SK-N-MC (cell line): ENCODE measurements around the gene CFAP68.
A peak's percentile ranks its signal among the peaks of the same experiment; 100 is the strongest.
"Not testable (repeated sequence)": the region's sequence is repeated elsewhere in the genome, so short reads cannot be mapped to it uniquely, and the experiment has no call there.

Experiments used
- DNase-seq: peaks from one replicate; pipeline ENCODE4 v3.0.0-alpha.2; 2011; ENCODE audit warnings: low read depth, low spot score
- H3K27ac ChIP-seq: fragments of 200-600 bp; sonication (generic); 2 replicates; pipeline ENCODE4 v1.5.1; 2016; ENCODE audit warnings: mixed run types
- H3K36me3 ChIP-seq: fragments of 200-600 bp; sonication (generic); 2 replicates; pipeline ENCODE4 v1.6.1; 2017; ENCODE audit warnings: antibody characterized with exemption, low read length, mixed read lengths; ENCODE audit not compliant: insufficient read depth
- H3K4me3 ChIP-seq: fragments of 200-600 bp; sonication (generic); 2 replicates; pipeline ENCODE4 v1.5.1; 2016
- H3K9ac ChIP-seq: fragments of 200-600 bp; sonication (generic); 2 replicates; pipeline ENCODE4 v1.8.0; 2017; ENCODE audit warnings: mixed run types, mixed read lengths; ENCODE audit not compliant: insufficient read length
- H3K9me3 ChIP-seq: fragments of 200-600 bp; sonication (generic); 2 replicates; pipeline ENCODE4 v1.6.1; 2017; ENCODE audit warnings: low read depth, mild to moderate bottlenecking, antibody characterized with exemption, low read length, moderate library complexity, mixed read lengths
- EZH2 ChIP-seq: fragments of 200-600 bp; sonication (generic); IDR thresholded peaks from one replicate; pipeline ENCODE4 v1.6.1; 2017; ENCODE audit warnings: antibody characterized with exemption
- FOXP2 ChIP-seq: optimal IDR thresholded peaks from 2 replicates; pipeline ENCODE3; 2011; ENCODE audit warnings: mild to moderate bottlenecking, moderate library complexity; ENCODE audit not compliant: insufficient read depth; ENCODE audit errors: extremely low read length, control extremely low read depth
- POLR2AphosphoS5 ChIP-seq: IDR thresholded peaks from 2 replicates; pipeline ENCODE4 v1.6.1; 2012; ENCODE audit warnings: mild to moderate bottlenecking, low read depth, low read length, borderline replicate concordance

CFAP68 gene

GRCh38 chr11:111878385-111878848 lies 924 bp upstream of the CFAP68 start:
- no peak for DNase-seq
- Histone ChIP-seq H3K9ac (peak overlapping the region; percentile 86), H3K36me3 (peaks cover 18% of the 10 kb centered on the region; the same call in 1 of the 2 replicates), H3K4me3 (peak overlapping the region; percentile 94), H3K27ac (peak overlapping the region; percentile 96), H3K9me3 (no peaks in the 10 kb centered on the region)
- TF ChIP-seq EZH2 (no peak), FOXP2 (no peak), POLR2AphosphoS5 (no peak)

- TF ChIP-seq POLR2AphosphoS5 (no peak), FOXP2 (no peak), EZH2 (no peak)
- Histone ChIP-seq H3K27ac (peak overlapping the region; percentile 96), H3K4me3 (peak overlapping the region; percentile 94), H3K9ac (peak overlapping the region; percentile 86), H3K9me3 (no peaks in the 10 kb centered on the region), H3K36me3 (peaks cover 18% of the 10 kb centered on the region; the same call in 1 of the 2 replicates)
- no peak for DNase-seq
Measured at GRCh38 chr11:111879637-111879960, 258 bp downstream of the CFAP68 start.

- TF ChIP-seq FOXP2 (no peak), POLR2AphosphoS5 (no peak), EZH2 (no peak)
- H3K9me3 ChIP-seq = no peaks in the 10 kb centered on the region
Measured at GRCh38 chr11:111882202-111882601, 2.9 kb downstream of the CFAP68 start.

GRCh38 chr11:111885053-111885452 lies 5.7 kb downstream of the CFAP68 start:
- DNase-seq, H3K9ac ChIP-seq, H3K27ac ChIP-seq, H3K9me3 ChIP-seq, H3K36me3 ChIP-seq, H3K4me3 ChIP-seq: not testable (repeated sequence)

More at GRCh38 chr11:111882202-111882601, 2.9 kb downstream of the CFAP68 start:
- H3K4me3 ChIP-seq = no peak overlapping the region
- no peak overlapping the region for H3K27ac ChIP-seq
- no peaks in the 10 kb centered on the region for H3K36me3 ChIP-seq
- no peak overlapping the region for H3K9ac ChIP-seq
- no peak for DNase-seq

DNA sequence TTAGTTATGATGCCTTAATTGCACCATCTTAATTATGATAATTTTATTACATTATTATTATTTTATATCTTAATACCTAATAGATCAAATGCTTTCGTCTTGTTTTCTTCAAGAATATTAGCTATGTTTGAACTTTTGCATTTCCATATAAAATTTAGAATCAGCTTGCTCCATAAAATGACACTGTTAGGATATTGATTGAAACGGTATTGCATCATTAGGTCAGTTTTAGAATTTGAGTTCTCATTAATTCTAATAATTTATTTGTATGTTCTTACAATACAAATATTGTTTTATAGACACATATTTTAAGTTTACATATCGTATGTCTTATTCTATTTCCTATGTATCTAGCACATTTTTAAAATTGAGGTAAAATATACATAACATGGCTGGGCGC lies 6.7 kb downstream of the CFAP68 start:
- Histone ChIP-seq H3K4me3 (no peak overlapping the region), H3K9ac (no peak overlapping the region), H3K27ac (no peak overlapping the region), H3K9me3 (no peaks in the 10 kb centered on the region), H3K36me3 (no peaks in the 10 kb centered on the region)
- no peak for DNase-seq
- no peak for TF ChIP-seq POLR2AphosphoS5
- no peak for TF ChIP-seq EZH2
- TF ChIP-seq FOXP2 = no peak

DNA sequence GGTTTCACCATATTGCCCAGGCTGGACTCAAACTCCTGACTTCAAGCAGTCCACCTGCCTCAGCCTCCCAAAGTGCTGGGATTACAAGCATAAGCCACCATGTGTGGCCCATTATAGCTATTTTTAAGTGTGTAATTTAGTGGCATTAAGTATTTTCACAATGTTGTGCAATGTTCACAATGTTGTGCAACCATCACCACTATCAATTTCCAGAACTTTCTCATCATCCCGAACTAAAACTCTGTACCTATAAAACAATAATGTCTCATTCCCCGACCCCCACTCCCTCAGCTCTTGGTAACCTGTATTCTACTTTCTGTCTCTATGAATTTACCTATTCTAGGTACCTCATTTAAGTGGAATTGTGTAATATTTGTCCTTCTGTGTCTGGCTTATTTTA lies 7.5 kb downstream of the CFAP68 start:
- Histone ChIP-seq H3K4me3 (no peak overlapping the region), H3K9ac (no peak overlapping the region), H3K27ac (no peak overlapping the region), H3K36me3 (no peaks in the 10 kb centered on the region), H3K9me3 (no peaks in the 10 kb centered on the region)
- TF ChIP-seq EZH2 = no peak
- no peak for TF ChIP-seq FOXP2
- TF ChIP-seq POLR2AphosphoS5 = no peak
- DNase-seq = no peak

- no peak for TF ChIP-seq EZH2
- TF ChIP-seq FOXP2 = no peak
- no peak for TF ChIP-seq POLR2AphosphoS5
- Histone ChIP-seq H3K9ac (no peak overlapping the region), H3K27ac (no peak overlapping the region), H3K36me3 (no peaks in the 10 kb centered on the region), H3K9me3 (no peaks in the 10 kb centered on the region), H3K4me3 (no peak overlapping the region)
- DNase-seq = no peak
Measured at GRCh38 chr11:111905411-111905810, 26.1 kb downstream of the CFAP68 start.

- TF ChIP-seq EZH2 (no peak), FOXP2 (no peak), POLR2AphosphoS5 (no peak)
- Histone ChIP-seq H3K4me3 (no peak overlapping the region), H3K36me3 (no peaks in the 10 kb centered on the region), H3K27ac (no peak overlapping the region), H3K9ac (no peak overlapping the region), H3K9me3 (no peaks in the 10 kb centered on the region)
- no peak for DNase-seq
Measured at GRCh38 chr11:111906680-111907079, 27.3 kb downstream of the CFAP68 start.

DNA sequence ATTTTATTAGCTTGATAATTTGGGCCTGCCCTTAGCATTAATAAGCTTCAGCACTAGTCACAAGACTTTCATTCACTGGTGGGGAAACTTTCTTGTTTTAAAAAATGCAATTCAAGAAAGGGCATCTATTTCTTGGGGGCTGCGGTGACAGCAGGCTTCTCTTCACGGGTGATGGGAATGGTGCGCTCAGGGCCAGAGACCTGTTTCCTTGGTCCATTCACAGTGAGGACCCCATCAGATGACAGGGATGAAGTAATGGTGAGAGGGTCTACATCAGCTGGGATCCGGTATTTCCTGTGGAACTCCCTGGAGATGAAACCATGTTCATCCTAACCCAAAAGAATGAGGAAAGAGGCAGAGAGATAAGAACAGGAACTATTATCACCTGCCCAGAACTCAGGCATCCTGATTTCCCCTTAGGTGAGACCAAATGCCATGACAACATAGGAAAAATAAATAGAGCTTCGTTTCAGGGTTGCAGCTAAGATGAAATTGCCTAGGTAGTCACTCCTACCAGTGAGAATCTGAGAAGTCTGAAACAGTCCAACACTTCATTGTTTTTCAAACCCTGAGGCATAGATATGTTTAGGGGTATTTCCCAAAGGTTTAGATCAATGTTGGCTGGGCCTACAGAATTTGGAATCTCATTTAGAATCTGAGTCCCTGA lies 29.4 kb downstream of the CFAP68 start:
- Histone ChIP-seq H3K9me3 (no peaks in the 10 kb centered on the region), H3K27ac (no peak overlapping the region), H3K9ac (no peak overlapping the region), H3K36me3 (no peaks in the 10 kb centered on the region), H3K4me3 (no peak overlapping the region)
- no peak for DNase-seq
- no peak for TF ChIP-seq POLR2AphosphoS5
